GM18870 (cell line): ENCODE results near the gene TCF19.

Experiments used
- ATAC-seq: cut with Tn5 transposase; IDR thresholded peaks from one replicate; pipeline ENCODE4 v1.9.1; 2021; ENCODE audit warnings: moderate library complexity; ENCODE audit not compliant: unreplicated experiment

Gene TCF19

DNA sequence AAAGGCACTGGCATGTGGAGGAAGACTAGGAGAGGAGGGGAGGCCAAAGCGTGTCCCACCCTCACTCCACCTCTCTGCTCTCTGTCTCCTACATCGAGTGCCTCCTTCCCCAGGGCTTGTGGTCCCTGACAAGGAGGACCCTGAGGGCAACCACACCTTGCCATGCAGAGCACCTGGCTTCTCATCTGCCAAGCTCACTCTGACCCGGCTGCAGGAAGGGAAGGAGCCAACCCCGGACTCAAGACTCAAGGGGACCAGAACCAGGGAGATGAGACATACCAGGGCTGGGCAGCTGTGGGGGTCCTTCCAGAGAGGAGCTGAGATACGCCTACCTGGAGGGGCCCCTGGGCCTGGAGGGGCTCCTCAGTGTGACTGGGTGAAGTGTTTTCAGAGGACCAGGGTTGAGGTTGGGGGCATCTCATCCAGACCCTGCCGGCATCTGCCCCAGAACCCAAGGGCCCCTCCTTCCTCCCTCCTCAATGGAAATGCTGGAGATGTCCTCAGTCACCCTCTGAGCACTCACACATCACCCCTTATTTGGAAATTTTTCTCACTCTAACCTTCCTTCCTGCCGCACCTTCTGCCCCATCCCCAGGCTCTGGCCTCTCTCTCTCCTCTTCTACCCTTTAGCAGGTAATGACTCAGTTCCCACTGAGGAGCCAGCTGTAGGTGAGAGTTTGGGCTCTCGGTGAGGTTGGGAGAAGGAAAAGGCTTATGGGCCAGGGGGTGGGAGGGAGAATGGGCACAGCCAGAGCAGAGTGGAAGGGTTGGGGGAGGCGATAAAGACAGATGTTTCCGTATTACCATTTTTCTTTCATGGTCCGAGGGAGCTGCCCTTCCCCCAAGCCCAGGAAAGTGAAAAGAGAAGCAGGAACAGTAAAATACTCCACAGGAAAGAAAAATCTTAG, 44.1 kb downstream of the TCF19 start:
- no peak for ATAC-seq

DNA sequence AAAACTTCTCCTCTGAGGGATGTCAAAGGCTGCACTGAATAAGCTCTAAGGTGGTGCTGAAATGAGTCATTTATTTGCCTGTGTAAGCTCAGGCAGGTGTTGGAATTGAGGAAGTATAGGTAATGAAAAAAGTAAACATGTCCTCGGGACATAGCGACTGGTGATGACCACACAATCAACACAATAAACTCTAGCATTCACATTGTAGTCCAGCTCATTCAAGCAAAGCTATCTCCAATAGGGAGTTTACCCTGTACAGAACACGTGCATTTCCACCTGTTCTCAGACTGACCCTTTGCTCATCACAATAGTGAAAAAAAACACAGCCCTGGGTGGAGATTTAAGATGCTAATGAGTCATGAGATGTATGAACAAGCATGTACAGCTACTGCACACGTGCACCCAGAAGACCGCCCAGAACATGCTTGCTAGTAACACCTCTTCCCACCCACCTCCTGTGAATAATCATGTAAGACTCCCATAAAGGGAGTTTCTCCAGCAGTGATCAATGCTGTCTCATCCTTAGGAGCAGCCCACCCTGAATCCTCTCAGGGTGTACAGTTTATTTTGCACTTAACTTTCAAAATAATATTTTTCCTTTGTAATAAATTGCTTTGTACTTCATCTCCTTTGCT, 45.1 kb downstream of the TCF19 start:
- ATAC-seq: peak; percentile 58

DNA sequence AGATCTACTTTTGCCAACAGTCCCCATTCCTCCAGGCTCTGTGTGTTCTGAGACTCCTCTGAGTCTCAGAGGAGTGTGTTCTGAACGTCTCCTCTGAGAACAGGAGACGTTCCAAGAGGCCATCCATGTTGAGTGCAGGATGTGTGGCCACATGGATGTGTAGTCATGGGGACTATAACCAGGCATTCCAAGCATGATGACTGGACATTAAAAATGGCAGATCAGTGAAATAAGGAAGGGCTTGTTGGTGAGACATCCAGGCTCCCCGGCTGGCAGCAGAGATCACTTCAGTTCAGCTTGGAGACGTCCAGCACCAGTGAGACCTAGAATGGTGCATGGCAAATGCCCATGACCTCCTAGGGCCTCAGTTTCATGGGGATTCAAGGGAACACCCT, 46.4 kb downstream of the TCF19 start:
- ATAC-seq: no peak

DNA sequence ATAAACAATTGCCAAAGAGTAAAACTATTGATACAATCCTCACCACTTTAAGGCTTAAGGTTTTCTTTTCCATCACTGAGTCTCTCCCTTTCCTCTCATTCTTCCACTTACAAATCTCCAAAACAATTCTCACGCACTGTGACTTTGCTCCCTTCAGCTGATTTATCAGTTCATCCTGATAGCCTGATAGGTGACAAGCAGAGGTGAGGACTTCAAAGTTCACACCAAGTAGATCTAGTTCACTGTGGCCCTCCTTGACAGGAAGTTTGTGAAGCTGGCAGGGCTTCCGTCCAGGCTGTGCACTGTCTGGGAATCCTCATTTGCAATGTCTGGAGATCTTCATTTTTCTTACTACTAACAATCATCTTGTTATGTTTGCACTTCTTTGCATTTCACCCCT, 47.2 kb downstream of the TCF19 start:
- no peak for ATAC-seq

DNA sequence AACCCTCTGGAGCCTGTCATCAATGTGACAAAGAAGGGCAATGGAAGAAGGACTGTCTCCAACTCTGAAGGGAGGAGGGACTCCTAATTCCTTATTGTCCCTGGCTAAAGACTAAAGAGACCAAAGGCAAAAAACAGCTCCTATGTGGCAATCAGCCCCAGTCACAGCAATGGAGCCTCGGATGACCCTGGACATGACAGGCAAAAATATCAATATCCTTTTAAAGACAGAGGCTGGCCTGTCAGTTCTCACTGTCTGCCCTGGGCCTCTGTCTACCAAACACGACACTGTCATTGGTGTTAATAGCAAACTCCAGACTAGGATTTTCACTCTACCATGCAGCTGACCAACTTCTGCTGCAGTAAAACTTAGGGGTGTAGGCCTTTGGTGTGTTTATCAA, 50.1 kb downstream of the TCF19 start:
- no peak for ATAC-seq

DNA sequence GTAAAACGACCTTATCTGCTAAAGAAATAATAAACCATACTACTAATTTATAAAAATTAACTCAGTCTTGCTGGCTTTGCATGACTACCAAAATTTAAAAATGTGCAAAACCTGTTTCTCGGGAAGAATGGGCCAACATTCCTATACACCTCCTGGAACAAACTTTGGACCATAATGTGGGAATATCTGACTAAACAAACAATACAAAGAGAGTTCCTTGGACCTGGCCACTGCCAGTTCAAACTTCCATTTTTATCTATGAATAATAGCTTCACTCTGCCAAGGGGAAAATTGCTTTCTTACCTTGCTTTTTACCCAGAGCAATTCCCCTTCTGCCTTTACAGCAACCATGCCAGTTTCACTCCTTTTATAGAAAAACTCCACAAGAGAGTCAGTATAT, 50.7 kb downstream of the TCF19 start:
- ATAC-seq: no peak

DNA sequence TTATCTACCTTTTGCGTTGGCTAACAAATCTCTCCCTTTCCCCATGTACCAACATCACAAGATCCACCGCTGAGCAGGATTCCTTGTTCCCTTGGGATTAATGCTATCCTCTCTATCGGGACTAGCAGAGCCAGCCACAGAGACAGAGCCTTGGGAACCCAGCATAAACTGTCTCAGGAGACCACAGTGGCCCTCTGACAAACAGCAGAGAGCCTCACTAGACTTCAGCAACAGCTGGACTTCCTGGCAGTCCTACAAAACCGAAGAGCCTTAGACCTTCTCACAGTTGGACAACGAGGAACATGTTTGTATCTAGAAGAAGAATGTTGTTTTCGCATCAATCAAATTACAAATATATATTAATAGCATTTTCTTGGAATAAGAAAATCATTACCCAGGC, 51.7 kb downstream of the TCF19 start:
- ATAC-seq: no peak

DNA sequence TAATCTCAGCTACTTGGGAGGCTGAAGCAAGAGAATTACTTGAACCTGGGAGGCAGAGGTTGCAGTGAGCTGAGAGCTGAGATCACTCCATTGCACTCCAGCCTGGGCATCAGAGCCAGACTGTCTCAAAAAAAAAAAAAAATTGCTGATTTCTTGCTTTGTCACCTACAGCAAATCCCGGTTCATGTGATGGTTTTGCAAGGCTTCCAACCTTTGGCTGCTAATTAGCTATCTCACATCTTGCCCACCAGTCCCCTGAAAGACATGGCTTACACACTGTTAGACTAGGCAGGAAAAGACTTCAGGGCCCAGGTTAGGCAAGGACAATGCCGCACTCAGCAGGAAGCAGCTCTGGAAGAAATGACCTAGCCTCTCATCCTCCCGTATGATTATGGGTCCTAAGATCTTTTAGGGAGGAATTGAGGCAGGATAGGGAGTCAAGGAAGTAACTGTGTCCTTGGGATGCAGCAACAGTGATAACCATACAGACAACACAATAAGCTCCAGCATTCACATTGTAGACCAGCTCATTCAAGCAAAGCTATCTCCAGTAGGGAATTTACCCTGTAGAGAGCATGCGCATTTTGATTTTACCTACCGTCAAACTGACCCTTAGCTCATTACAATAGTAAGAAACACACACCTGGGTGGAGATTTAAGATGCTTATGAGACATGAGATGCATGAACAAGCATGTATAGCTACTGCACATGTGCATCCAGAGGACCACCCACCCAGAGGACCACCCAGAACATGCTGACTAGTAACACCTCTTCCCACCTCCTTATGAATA, 52.5 kb downstream of the TCF19 start:
- ATAC-seq: no peak
